Upper lobe of left lung (tissue), 6 donors: ENCODE measurements around the gene CD79A. TPM values are rescaled to one million over a fixed set of nuclear protein-coding genes. Genes with fewer than 3 reads are reported as not detected.
"Not testable (repeated sequence)": the region's sequence is repeated elsewhere in the genome, so short reads cannot be mapped to it uniquely, and the experiment has no call there.

ENCODE experiments used
- ATAC-seq, 2 donors: fragments of 200-7000 bp; cut with Tn5 transposase; one replicate each; pipeline ENCODE4 v1.9.1; 2022; ENCODE audit warnings: mild to moderate bottlenecking in 2 of 2, moderate library complexity in 2 of 2; ENCODE audit not compliant: low FRiP score in 2 of 2
- DNase-seq, 2 donors: peaks; one replicate each; pipeline ENCODE4 v3.0.0-alpha.2; 2019 to 2020
- H3K27ac ChIP-seq, 4 donors: fragments of 200-600 bp; sonication (generic); one replicate each; pipeline ENCODE4 v1.5.1; 2016 to 2019
- H3K27me3 ChIP-seq, 4 donors: fragments of 200-600 bp; sonication (generic); one replicate each; pipeline ENCODE4 v1.5.1; 2017 to 2019
- H3K36me3 ChIP-seq, 4 donors: fragments of 200-600 bp; sonication (generic); one replicate each; pipeline ENCODE4 v1.5.1; 2016 to 2019
- H3K4me1 ChIP-seq, 4 donors: fragments of 200-600 bp; sonication (generic); one replicate each; pipeline ENCODE4 v1.5.1; 2018 to 2019
- H3K4me3 ChIP-seq, 4 donors: fragments of 200-600 bp; sonication (generic); one replicate each; pipeline ENCODE4 v1.5.1; 2017 to 2019; ENCODE audit warnings: mild to moderate bottlenecking in 2 of 4, moderate library complexity in 1 of 4
- H3K9me3 ChIP-seq, 4 donors: fragments of 200-600 bp; sonication (generic); one replicate each; pipeline ENCODE4 v1.5.1; 2018 to 2019
- EP300 ChIP-seq, 4 donors: sonication (generic); formaldehyde crosslinking; IDR thresholded peaks; one replicate each; pipeline ENCODE4 v1.5.1; 2017; ENCODE audit warnings: antibody characterized with exemption in 4 of 4, control low read depth in 2 of 4
- POLR2A ChIP-seq, 4 donors: fragments of 450-650 bp; IDR thresholded peaks; one replicate each; pipeline ENCODE4 v1.5.1; 2016 to 2017; ENCODE audit warnings: antibody characterized with exemption in 4 of 4, mild to moderate bottlenecking in 2 of 4
- POLR2AphosphoS5 ChIP-seq, 2 donors: sonication (generic); formaldehyde crosslinking; IDR thresholded peaks; one replicate each; pipeline ENCODE4 v1.5.1; 2017; ENCODE audit warnings: antibody characterized with exemption in 2 of 2
- WGBS, 2 donors: methylation state at CpG; one replicate each; pipeline ENCODE4 v1.1.5; 2017 to 2018; 5-methylcytosine and 5-hydroxymethylcytosine counted together
- total RNA-seq, 6 donors: library from RNA; depleted of rRNA in 4 of 6; stranded (reverse); fragments of >200 nt in 4 of 6; gene quantifications; one replicate each; pipeline versions ENCODE4 v1.1.0 to v1.2.1, GENCODE V29; 2016 to 2021
- TF ChIP-seq, protein P1 (sequence below), 6 experiments: fragments of 450-650 bp in 4 of 6; fragments of 200-600 bp in 2 of 6; sonication (generic) in 2 of 6; IDR thresholded peaks; one replicate each; pipeline ENCODE4 v1.5.1; 2016 to 2019; ENCODE audit warnings: antibody characterized with exemption in 6 of 6
- donor health status: DM: no; HTN: no; CAD: no; lungs with moderate emphysema.
- donor health status: DM: no; HTN: yes; CAD: no; lungs with severe emphysema.

CD79A gene
- total RNA-seq, 6 donors from 2014 or later, result 0.76 to 4.7 (median 4.1) TPM; not detected in 1

DNA sequence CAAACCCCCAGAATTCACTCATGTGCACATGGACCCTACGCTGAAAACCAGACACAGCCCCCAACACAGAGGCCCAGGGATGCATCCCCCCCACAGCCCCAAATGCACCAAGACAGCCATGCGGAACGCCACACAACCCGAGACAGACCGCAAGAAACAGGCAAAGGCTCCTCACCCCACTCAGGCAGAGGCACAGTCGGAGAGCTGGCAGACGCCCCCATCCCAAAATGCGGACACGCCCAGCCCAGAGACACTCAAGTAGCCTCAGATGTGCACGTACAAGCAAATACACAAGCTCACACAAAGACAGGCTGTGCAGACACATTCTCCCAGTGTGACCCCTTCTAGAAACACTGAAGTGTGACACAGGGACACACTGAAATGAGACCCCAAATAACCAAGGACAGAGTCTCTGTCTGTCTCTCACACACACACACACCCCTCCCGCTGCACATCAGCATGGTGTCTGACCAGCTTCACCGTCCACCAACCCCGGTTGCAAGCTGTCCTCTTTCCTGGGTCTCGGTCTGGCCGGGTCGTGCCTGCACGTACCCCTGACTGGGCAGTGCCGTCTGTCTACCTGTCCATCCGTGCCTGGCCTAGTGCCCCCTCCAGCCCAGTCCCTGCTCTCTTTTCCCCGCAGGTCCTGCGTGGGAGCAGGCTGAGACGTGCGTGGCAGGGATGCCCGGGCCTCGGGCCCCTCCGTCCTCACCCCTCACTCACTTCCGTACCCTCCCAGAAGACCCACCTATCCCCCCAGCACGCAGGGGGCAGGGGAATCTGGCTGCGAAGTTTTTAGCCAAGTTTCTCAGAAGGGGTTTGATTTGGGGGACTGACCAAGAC lies 35.0 kb downstream of the CD79A start:
- H3K9me3 ChIP-seq, result no peaks in the 10 kb centered on the region
- DNase-seq, result no peak
- peaks cover under 1 to 12% (median 6%) of the 10 kb centered on the region in 4 donors for H3K36me3 ChIP-seq
- H3K4me1 ChIP-seq, result peaks cover 5 to 31% (median 20%) of the 10 kb centered on the region in 4 donors
- peaks cover 0 to 38% (median 25%) of the 10 kb centered on the region in 4 donors for H3K27me3 ChIP-seq
- 15 to 23% methylated on average over 16 to 28 of the region's 29 CpGs for WGBS, 2 donors
- no peak overlapping the region for H3K27ac ChIP-seq
- TF ChIP-seq POLR2AphosphoS5 (IDR thresholded peaks at IDR 0.05) (no peak), POLR2A (IDR thresholded peaks at IDR 0.05) (no peak), EP300 (IDR thresholded peaks at IDR 0.05) (no peak)
- TF ChIP-seq, protein P1, sequence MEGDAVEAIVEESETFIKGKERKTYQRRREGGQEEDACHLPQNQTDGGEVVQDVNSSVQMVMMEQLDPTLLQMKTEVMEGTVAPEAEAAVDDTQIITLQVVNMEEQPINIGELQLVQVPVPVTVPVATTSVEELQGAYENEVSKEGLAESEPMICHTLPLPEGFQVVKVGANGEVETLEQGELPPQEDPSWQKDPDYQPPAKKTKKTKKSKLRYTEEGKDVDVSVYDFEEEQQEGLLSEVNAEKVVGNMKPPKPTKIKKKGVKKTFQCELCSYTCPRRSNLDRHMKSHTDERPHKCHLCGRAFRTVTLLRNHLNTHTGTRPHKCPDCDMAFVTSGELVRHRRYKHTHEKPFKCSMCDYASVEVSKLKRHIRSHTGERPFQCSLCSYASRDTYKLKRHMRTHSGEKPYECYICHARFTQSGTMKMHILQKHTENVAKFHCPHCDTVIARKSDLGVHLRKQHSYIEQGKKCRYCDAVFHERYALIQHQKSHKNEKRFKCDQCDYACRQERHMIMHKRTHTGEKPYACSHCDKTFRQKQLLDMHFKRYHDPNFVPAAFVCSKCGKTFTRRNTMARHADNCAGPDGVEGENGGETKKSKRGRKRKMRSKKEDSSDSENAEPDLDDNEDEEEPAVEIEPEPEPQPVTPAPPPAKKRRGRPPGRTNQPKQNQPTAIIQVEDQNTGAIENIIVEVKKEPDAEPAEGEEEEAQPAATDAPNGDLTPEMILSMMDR (IDR thresholded peaks at IDR 0.05), result no peak
- no peak overlapping the region for H3K4me3 ChIP-seq
- ATAC-seq, result peak in 1 of 2 donors; percentile 2

DNA sequence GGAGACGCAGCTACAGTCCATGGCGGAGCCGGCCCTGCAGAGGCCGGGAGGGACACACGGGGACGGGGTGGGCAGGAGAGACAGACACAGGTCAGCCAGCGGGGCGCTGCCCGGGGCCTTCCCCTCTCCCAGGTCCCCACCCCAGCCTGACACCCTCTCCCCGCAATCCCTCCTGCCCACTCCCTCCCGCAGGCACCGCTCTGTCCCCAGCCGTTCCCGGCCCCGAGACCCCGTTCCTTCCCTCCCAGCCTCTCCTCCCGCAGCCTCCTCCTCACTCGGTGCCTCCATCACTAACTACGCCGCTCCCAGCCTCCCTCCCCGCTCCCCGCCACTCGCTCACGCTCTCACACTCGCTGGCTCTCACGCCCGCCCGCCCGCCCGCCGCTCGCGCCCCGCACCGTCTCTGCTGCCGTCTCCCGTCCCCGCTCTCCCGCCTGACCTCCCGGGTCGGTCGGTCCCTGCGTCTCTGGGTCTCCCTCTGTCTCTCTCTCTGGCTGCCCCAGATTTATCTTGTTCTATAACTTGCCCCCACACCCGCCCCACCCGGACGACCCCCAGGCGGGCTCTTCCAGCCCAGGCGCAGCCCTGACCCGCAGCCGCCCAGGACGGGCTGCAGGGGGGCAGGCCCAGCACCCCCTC lies 35.9 kb downstream of the CD79A start:
- peaks cover 0 to 3% (median 1%) of the 10 kb centered on the region in 4 donors for H3K36me3 ChIP-seq
- no peaks in the 10 kb centered on the region for H3K9me3 ChIP-seq
- TF ChIP-seq POLR2AphosphoS5 (IDR thresholded peaks at IDR 0.05), result no peak
- no peak for TF ChIP-seq EP300 (IDR thresholded peaks at IDR 0.05)
- TF ChIP-seq, protein P1 (IDR thresholded peaks at IDR 0.05), result no peak
- no peak for TF ChIP-seq POLR2A (IDR thresholded peaks at IDR 0.05)
- ATAC-seq (peak in 1 of 2 donors; percentile 14), DNase-seq (peak in 1 of 2 donors; percentile 85)
- peaks cover 5 to 31% (median 20%) of the 10 kb centered on the region in 4 donors for H3K4me1 ChIP-seq
- H3K27ac ChIP-seq, result no peak overlapping the region
- 3 to 4% methylated on average over 17 to 33 of the region's 51 CpGs for WGBS, 2 donors
- H3K27me3 ChIP-seq, result peaks cover 0 to 38% (median 25%) of the 10 kb centered on the region in 4 donors
- H3K4me3 ChIP-seq, result no peak overlapping the region

DNA sequence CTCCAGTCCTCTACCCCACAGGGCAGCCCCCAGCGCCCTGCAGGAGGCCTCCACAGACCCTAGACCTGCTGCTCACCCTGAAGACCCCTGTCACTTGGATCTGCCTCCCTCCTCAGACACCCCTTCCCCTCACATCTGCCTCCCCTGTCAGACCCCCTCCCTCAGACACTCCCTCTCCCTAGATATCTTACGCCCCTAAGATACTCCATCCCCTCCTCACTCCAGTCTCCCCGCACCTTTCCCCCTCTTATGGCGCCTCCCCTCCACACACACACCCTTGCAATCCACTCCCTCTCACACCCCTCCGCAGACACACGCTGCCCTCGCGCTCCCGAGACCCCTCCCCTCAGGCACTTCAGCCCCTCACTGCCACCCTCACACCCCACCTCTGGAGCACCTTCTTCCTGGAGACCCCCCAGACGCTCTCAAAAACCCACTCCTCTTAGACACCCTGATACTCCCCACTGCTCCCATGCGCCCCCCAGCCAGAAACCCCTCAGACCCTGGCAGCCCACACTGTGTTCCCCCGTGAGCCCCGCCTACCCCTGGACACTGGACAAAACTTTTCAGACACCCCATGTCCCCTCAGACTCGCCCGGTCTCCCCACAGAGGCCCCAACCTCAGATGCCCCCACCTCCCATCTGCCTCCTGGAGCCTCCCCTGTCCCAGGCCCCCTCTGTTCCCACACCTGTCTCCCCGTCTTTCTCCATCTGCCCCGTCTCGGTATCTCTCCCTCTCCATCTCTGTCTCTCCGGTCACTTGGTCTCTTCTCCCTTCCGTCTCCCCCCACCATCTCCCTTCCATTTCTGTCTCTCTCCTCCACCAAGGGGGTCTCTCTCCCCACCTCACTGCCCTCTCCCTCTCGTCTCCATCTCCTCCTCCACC lies 36.7 kb downstream of the CD79A start:
- no peak overlapping the region for H3K4me3 ChIP-seq
- 10 to 13% methylated on average over 21 of the region's 21 CpGs for WGBS, 2 donors
- DNase-seq (no peak), ATAC-seq (no peak)
- H3K36me3 ChIP-seq, result no peaks in the 10 kb centered on the region
- no peaks in the 10 kb centered on the region for H3K9me3 ChIP-seq
- H3K27me3 ChIP-seq, result peaks cover 0 to 38% (median 25%) of the 10 kb centered on the region in 4 donors
- no peak for TF ChIP-seq EP300 (IDR thresholded peaks at IDR 0.05)
- TF ChIP-seq, protein P1 (IDR thresholded peaks at IDR 0.05), result no peak
- no peak for TF ChIP-seq POLR2AphosphoS5 (IDR thresholded peaks at IDR 0.05)
- TF ChIP-seq POLR2A (IDR thresholded peaks at IDR 0.05), result no peak
- no peak overlapping the region for H3K27ac ChIP-seq
- peaks cover 5 to 31% (median 20%) of the 10 kb centered on the region in 4 donors for H3K4me1 ChIP-seq

DNA sequence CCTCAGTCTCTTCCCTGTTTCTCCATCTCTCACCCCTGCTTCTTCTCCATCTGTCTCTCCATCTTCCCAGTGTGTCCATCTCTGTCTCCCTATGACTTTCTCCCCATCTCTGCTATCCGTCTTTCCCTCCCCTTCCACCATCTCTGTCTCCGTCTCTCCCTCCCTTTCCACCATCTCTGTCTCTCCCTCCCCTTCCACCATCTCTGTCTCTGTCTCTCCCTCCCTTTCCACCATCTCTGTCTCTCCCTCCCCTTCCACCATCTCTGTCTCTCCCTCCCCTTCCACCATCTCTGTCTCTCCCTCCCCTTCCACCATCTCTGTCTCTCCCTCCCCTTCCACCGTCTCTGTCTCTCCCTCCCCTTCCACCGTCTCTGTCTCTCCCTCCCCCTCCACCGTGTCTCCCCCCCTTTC lies 37.4 kb downstream of the CD79A start:
- H3K36me3 ChIP-seq, H3K4me3 ChIP-seq, DNase-seq, H3K27ac ChIP-seq, ATAC-seq, H3K9me3 ChIP-seq: not testable (repeated sequence)
- WGBS, 2 donors, result 15 to 25% methylated on average over 2 of the region's 5 CpGs
- H3K27me3 ChIP-seq, result peaks cover 0 to 38% (median 25%) of the 10 kb centered on the region in 4 donors
- peaks cover 5 to 31% (median 20%) of the 10 kb centered on the region in 4 donors for H3K4me1 ChIP-seq
